ENCODE data around the gene ZDHHC18.

Gene ZDHHC18

DNA sequence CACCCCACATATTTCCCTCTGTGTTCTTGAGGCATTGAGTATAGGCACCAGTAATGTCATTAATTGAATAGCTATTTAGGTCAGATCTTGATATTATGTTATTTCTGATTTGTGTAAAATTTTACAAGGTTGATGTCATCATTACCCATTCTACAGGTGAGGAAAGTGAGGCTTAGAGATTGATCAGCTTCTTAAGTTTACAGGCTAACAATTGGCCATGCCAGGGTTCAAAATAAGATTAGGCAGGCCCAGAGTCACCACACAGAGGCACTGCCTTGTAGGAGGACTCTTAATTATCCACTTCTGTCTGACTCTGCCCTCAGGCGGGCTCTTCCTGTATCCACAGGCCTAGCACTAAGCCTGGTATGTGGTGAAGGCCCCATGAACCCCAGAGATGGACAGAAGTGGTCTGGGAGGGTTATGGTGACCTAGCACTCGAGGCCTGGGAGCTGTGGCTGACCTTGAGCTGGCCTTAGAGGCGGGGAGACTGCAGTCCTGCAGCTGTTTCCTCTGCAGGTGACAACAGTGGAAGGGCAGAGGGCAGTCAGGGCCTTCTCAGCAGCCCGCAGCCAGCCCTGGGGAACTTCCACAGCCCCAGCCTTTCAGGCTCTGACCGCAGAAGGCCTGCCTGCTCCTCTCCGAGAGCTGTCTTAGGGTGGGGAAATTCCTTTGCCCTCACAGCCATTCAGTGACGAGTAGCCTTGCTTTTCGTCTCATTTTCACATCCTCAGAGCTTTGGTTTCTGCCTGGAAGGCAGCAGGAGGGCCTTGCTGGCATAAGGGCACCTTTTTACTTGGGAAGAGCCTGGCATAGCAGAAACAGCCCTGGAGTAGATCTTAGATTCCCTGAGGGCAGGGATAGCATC lies 12.2 kb downstream of the ZDHHC18 start:
- Histone ChIP-seq H3K23ac (ENCODE audit: low read depth, low read length, poor library complexity) (no peak overlapping the region), H3K9ac (ENCODE audit: low read depth, low read length, poor library complexity) (no peak overlapping the region), H2AK5ac (ENCODE audit: low read depth, low read length) (no peak overlapping the region), H3K4me2 (ENCODE audit: insufficient read depth, low read length, poor library complexity, severe bottlenecking) (no peak overlapping the region), H2AFZ (ENCODE audit: low read length) (no peak overlapping the region), H4K91ac (ENCODE audit: low read depth, low read length, poor library complexity) (no peak overlapping the region), H3K27ac (replicated peaks; ENCODE audit: low read length) (no peak overlapping the region), H3K4me3 (ENCODE audit: low read length in 2 of 2) (no peak overlapping the region), H2BK5ac (ENCODE audit: low read length) (no peak overlapping the region), H3K36me3 (replicated peaks in 1 of 2; ENCODE audit: control insufficient read depth in 2 of 2, insufficient read depth in 2 of 2, low read length in 2 of 2) (peaks cover 48 to 77% of the 10 kb centered on the region in 2 donors), H4K8ac (ENCODE audit: low read depth, low read length) (no peak overlapping the region), H2BK12ac (ENCODE audit: low read length) (no peak overlapping the region), H3K79me1 (ENCODE audit: low read depth, low read length) (peaks cover 6% of the 10 kb centered on the region), H3K4ac (ENCODE audit: low read length) (no peak overlapping the region), H2BK120ac (ENCODE audit: low read depth, low read length) (no peak overlapping the region), H3K14ac (ENCODE audit: low read length) (peak overlapping the region; percentile 47), H2BK15ac (ENCODE audit: low read length) (peak overlapping the region; percentile 6), H3K9me3 (replicated peaks in 1 of 2; ENCODE audit: control insufficient read depth in 2 of 2, insufficient read depth in 1 of 2, low read depth in 1 of 2, low read length in 2 of 2) (peaks cover 0 to 4% of the 10 kb centered on the region in 2 donors), H3K18ac (ENCODE audit: low read length) (peak overlapping the region; percentile 48), H3K4me1 (ENCODE audit: control insufficient read depth in 2 of 2, insufficient read depth in 1 of 2, low read depth in 1 of 2, low read length in 2 of 2) (no peaks in the 10 kb centered on the region), H3K27me3 (ENCODE audit: control insufficient read depth in 3 of 3, insufficient read depth in 3 of 3, low read depth in 1 of 3, low read length in 3 of 3) (peaks cover 0 to 1% (median 0%) of the 10 kb centered on the region in 3 experiments)
- no CpG with 5 or more reads among the region's 8 CpGs for WGBS, 2 donors (ENCODE audit: extremely low coverage in 2 of 2, insufficient read length in 2 of 2, insufficient replicate concordance in 1 of 2)
- no peak for DNase-seq (ENCODE audit: low spot score)

- H3K4me3 ChIP-seq (ENCODE audit: low read length in 2 of 2): no peak overlapping the region
- H2AFZ ChIP-seq (ENCODE audit: low read length): no peak overlapping the region
- H2BK120ac ChIP-seq (ENCODE audit: low read depth, low read length): no peak overlapping the region
- H2BK12ac ChIP-seq (ENCODE audit: low read length): no peak overlapping the region
- H3K36me3 ChIP-seq (replicated peaks in 1 of 2; ENCODE audit: control insufficient read depth in 2 of 2, insufficient read depth in 2 of 2, low read length in 2 of 2): peaks cover 42 to 75% of the 10 kb centered on the region in 2 donors
- no peak overlapping the region for H3K23ac ChIP-seq (ENCODE audit: low read depth, low read length, poor library complexity)
- WGBS, 2 donors (ENCODE audit: extremely low coverage in 2 of 2, insufficient read length in 2 of 2, insufficient replicate concordance in 1 of 2): no CpG with 5 or more reads among the region's 1 CpG
- H2AK5ac ChIP-seq (ENCODE audit: low read depth, low read length): no peak overlapping the region
- H3K4me1 ChIP-seq (ENCODE audit: control insufficient read depth in 2 of 2, insufficient read depth in 1 of 2, low read depth in 1 of 2, low read length in 2 of 2): no peaks in the 10 kb centered on the region
- no peak for DNase-seq (ENCODE audit: low spot score)
- H3K9ac ChIP-seq (ENCODE audit: low read depth, low read length, poor library complexity): no peak overlapping the region
- no peak overlapping the region for H4K91ac ChIP-seq (ENCODE audit: low read depth, low read length, poor library complexity)
- H2BK15ac ChIP-seq (ENCODE audit: low read length): no peak overlapping the region
- no peak overlapping the region for H4K8ac ChIP-seq (ENCODE audit: low read depth, low read length)
- H2BK5ac ChIP-seq (ENCODE audit: low read length): no peak overlapping the region
- no peak overlapping the region for H3K18ac ChIP-seq (ENCODE audit: low read length)
- no peak overlapping the region for H3K4me2 ChIP-seq (ENCODE audit: insufficient read depth, low read length, poor library complexity, severe bottlenecking)
- peaks cover 0 to 1% (median 0%) of the 10 kb centered on the region in 3 experiments for H3K27me3 ChIP-seq (ENCODE audit: control insufficient read depth in 3 of 3, insufficient read depth in 3 of 3, low read depth in 1 of 3, low read length in 3 of 3)
- H3K4ac ChIP-seq (ENCODE audit: low read length): no peak overlapping the region
- no peak overlapping the region for H3K27ac ChIP-seq (replicated peaks; ENCODE audit: low read length)
- H3K14ac ChIP-seq (ENCODE audit: low read length): no peak overlapping the region
- H3K9me3 ChIP-seq (replicated peaks in 1 of 2; ENCODE audit: control insufficient read depth in 2 of 2, insufficient read depth in 1 of 2, low read depth in 1 of 2, low read length in 2 of 2): peaks cover 0 to 3% of the 10 kb centered on the region in 2 donors
- peaks cover 4% of the 10 kb centered on the region for H3K79me1 ChIP-seq (ENCODE audit: low read depth, low read length)
Measured at GRCh38 chr1:26839339-26839722, 12.8 kb downstream of the ZDHHC18 start.

DNA sequence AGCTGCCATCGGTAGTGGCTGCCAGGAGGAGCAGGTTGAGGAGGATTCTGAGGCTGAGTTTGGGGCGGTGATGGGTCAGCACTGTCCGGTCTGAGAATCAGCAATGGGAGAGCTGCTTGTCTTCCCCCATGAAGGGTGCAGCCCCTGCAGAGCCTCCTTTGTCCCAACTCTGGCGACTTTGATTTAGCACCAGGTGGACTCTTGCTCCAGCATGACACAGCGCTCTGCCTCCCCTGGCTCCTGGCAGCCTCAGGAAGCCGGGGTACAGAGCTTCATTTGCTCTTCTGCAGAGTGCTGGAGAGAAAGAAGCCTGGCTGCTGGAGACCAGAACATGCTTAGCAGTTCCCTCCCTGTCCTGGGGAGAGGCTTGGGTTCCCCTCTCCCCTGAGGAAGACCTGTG lies 13.3 kb downstream of the ZDHHC18 start:
- Histone ChIP-seq H3K23ac (ENCODE audit: low read depth, low read length, poor library complexity) (no peak overlapping the region), H4K91ac (ENCODE audit: low read depth, low read length, poor library complexity) (no peak overlapping the region), H2AFZ (ENCODE audit: low read length) (no peak overlapping the region), H3K36me3 (replicated peaks in 1 of 2; ENCODE audit: control insufficient read depth in 2 of 2, insufficient read depth in 2 of 2, low read length in 2 of 2) (peaks cover 38 to 74% of the 10 kb centered on the region in 2 donors), H2BK15ac (ENCODE audit: low read length) (no peak overlapping the region), H2BK5ac (ENCODE audit: low read length) (no peak overlapping the region), H3K27ac (replicated peaks; ENCODE audit: low read length) (no peak overlapping the region), H3K27me3 (ENCODE audit: control insufficient read depth in 3 of 3, insufficient read depth in 3 of 3, low read depth in 1 of 3, low read length in 3 of 3) (no peaks in the 10 kb centered on the region), H2BK120ac (ENCODE audit: low read depth, low read length) (no peak overlapping the region), H2AK5ac (ENCODE audit: low read depth, low read length) (no peak overlapping the region), H3K79me1 (ENCODE audit: low read depth, low read length) (peaks cover 2% of the 10 kb centered on the region), H3K4me3 (ENCODE audit: low read length in 2 of 2) (no peak overlapping the region), H2BK12ac (ENCODE audit: low read length) (no peak overlapping the region), H3K9me3 (replicated peaks in 1 of 2; ENCODE audit: control insufficient read depth in 2 of 2, insufficient read depth in 1 of 2, low read depth in 1 of 2, low read length in 2 of 2) (no peaks in the 10 kb centered on the region), H3K14ac (ENCODE audit: low read length) (no peak overlapping the region), H3K4ac (ENCODE audit: low read length) (no peak overlapping the region), H3K4me2 (ENCODE audit: insufficient read depth, low read length, poor library complexity, severe bottlenecking) (no peak overlapping the region), H3K9ac (ENCODE audit: low read depth, low read length, poor library complexity) (no peak overlapping the region), H3K4me1 (ENCODE audit: control insufficient read depth in 2 of 2, insufficient read depth in 1 of 2, low read depth in 1 of 2, low read length in 2 of 2) (no peaks in the 10 kb centered on the region), H3K18ac (ENCODE audit: low read length) (no peak overlapping the region), H4K8ac (ENCODE audit: low read depth, low read length) (no peak overlapping the region)
- WGBS, 2 donors (ENCODE audit: extremely low coverage in 2 of 2, insufficient read length in 2 of 2, insufficient replicate concordance in 1 of 2): no CpG with 5 or more reads among the region's 6 CpGs
- no peak for DNase-seq (ENCODE audit: low spot score)

- H3K23ac ChIP-seq (ENCODE audit: low read depth, low read length, poor library complexity): no peak overlapping the region
- H3K9me3 ChIP-seq (replicated peaks in 1 of 2; ENCODE audit: control insufficient read depth in 2 of 2, insufficient read depth in 1 of 2, low read depth in 1 of 2, low read length in 2 of 2): no peaks in the 10 kb centered on the region
- H3K14ac ChIP-seq (ENCODE audit: low read length): no peak overlapping the region
- H3K36me3 ChIP-seq (replicated peaks in 1 of 2; ENCODE audit: control insufficient read depth in 2 of 2, insufficient read depth in 2 of 2, low read length in 2 of 2): peaks cover 28 to 78% of the 10 kb centered on the region in 2 donors
- no CpG with 5 or more reads among the region's 13 CpGs for WGBS, 2 donors (ENCODE audit: extremely low coverage in 2 of 2, insufficient read length in 2 of 2, insufficient replicate concordance in 1 of 2)
- H3K4me3 ChIP-seq (ENCODE audit: low read length in 2 of 2): no peak overlapping the region
- no peak overlapping the region for H3K4ac ChIP-seq (ENCODE audit: low read length)
- no peaks in the 10 kb centered on the region for H3K4me1 ChIP-seq (ENCODE audit: control insufficient read depth in 2 of 2, insufficient read depth in 1 of 2, low read depth in 1 of 2, low read length in 2 of 2)
- H2AK5ac ChIP-seq (ENCODE audit: low read depth, low read length): no peak overlapping the region
- DNase-seq (ENCODE audit: low spot score): no peak
- H2BK12ac ChIP-seq (ENCODE audit: low read length): no peak overlapping the region
- H2BK5ac ChIP-seq (ENCODE audit: low read length): no peak overlapping the region
- no peaks in the 10 kb centered on the region for H3K27me3 ChIP-seq (ENCODE audit: control insufficient read depth in 3 of 3, insufficient read depth in 3 of 3, low read depth in 1 of 3, low read length in 3 of 3)
- H3K4me2 ChIP-seq (ENCODE audit: insufficient read depth, low read length, poor library complexity, severe bottlenecking): no peak overlapping the region
- no peaks in the 10 kb centered on the region for H3K79me1 ChIP-seq (ENCODE audit: low read depth, low read length)
- no peak overlapping the region for H3K27ac ChIP-seq (replicated peaks; ENCODE audit: low read length)
- H3K18ac ChIP-seq (ENCODE audit: low read length): no peak overlapping the region
- no peak overlapping the region for H2BK120ac ChIP-seq (ENCODE audit: low read depth, low read length)
- no peak overlapping the region for H2AFZ ChIP-seq (ENCODE audit: low read length)
- no peak overlapping the region for H3K9ac ChIP-seq (ENCODE audit: low read depth, low read length, poor library complexity)
- no peak overlapping the region for H2BK15ac ChIP-seq (ENCODE audit: low read length)
- H4K8ac ChIP-seq (ENCODE audit: low read depth, low read length): no peak overlapping the region
- no peak overlapping the region for H4K91ac ChIP-seq (ENCODE audit: low read depth, low read length, poor library complexity)
Measured at GRCh38 chr1:26844424-26845196, 18.1 kb downstream of the ZDHHC18 start.
